Stimulated activated CD4-positive, alpha-beta T cell treated with anti-CD3 and anti-CD28 coated beads, TNF-alpha, amount 100 ng/mL, for 24 hours (primary cell): Measurements from ENCODE around the gene KCNJ18.
"Not testable (repeated sequence)": the region's sequence is repeated elsewhere in the genome, so short reads cannot be mapped to it uniquely, and the experiment has no call there.

Experiments
- DNase-seq, 3 experiments: peaks; one replicate each; pipeline ENCODE4 v3.0.0-alpha.2; 2020; ENCODE audit warnings: low read depth in 3 of 3

KCNJ18 gene

DNA sequence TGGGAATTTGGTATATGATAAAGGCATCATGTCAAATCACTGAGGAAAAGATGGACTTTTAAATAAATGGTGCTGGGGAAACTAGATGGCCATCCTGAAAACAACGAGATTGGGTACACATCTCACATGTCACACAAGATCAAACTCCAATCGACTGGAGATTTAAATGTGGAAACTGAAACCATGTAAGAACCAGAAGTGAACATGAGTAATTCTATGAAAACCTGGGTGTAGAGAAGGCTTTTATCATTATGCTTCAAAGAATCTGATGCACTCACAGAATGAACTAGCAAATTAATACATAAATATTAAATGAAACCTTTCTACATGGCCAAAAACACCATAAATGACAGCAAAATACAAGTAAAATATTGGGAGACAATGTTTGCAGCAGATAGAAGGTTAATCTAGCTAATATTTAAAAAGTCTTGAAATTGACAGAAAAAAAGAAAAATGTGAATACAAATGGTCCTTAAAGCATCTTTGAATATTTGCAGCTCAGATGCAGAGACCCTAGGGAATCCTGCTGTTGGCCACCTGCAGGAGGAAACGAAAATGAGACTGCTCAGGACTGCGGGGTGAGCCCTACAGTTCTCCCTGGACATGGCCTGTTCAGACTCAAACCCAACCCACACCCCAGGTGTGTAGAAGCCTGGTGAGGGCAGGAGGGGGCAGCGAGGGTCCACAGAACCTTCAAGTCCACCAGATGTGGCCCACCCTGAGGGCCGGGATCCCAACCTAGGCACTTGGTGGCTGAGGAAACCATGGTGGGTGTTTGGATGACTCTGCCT is 32.1 kb downstream of the KCNJ18 start:
- DNase-seq: not testable (repeated sequence)

GRCh38 chr17:21731076-21731475 is 38.8 kb downstream of the KCNJ18 start:
- DNase-seq: not testable (repeated sequence)

- DNase-seq: not testable (repeated sequence)
Observed at GRCh38 chr17:21733931-21734330, 41.6 kb downstream of the KCNJ18 start.

- not testable (repeated sequence) for DNase-seq
Observed at GRCh38 chr17:21735814-21736213, 43.5 kb downstream of the KCNJ18 start.

- DNase-seq: not testable (repeated sequence)
Observed at GRCh38 chr17:21737015-21737580, 44.8 kb downstream of the KCNJ18 start.

DNA sequence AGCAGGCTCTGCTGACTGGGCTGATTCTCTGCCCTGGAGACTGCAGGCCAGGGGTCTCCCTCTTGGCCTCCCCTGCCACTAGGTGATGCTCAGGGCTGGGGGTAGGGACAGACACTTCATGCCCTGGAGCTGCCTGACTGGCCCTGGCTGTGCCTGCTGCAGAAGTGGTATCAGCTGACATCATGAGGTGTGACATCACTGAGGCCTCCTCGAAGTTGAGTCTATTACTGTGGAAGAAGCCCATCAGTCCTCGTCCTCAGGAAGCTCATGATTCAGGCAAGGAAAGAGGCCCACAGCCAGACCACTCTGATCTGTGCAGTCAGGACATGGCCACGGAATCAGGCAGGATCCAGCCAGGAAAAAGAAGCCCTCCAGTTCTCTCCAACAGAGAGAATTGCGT is 45.9 kb downstream of the KCNJ18 start:
- DNase-seq: not testable (repeated sequence)

DNA sequence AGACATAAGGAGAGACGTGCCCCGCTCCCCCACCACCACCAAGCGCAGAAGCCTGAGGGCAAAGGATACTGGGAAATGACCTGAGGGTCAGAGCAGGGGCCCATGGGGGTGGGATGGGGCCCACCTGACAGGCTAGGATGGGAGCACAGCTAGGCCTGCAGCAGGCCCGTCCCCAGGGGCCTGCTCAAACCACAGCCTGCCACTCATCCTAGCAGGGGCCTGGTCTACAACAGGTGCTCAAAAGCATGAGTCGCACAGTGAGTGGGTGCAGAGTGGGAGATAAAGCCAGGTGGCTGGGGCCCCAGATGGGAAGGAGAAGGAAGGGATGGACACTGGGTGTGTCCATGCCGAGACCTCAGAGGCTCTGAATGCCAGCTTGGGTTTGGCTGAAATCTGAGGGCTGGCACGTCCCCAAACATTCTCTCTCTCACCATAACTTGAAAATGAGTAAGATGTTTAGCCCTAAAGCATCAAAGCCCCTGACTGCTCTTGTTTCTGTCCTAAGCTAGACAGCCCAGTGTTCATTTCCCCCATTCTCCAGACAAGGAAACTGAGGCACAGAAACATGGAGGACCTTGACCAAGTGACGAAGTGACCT is 46.7 kb downstream of the KCNJ18 start:
- not testable (repeated sequence) for DNase-seq

GRCh38 chr17:21739485-21739884 is 47.2 kb downstream of the KCNJ18 start:
- DNase-seq: not testable (repeated sequence)

- DNase-seq: not testable (repeated sequence)
Observed at GRCh38 chr17:21740836-21741235, 48.5 kb downstream of the KCNJ18 start.

DNA sequence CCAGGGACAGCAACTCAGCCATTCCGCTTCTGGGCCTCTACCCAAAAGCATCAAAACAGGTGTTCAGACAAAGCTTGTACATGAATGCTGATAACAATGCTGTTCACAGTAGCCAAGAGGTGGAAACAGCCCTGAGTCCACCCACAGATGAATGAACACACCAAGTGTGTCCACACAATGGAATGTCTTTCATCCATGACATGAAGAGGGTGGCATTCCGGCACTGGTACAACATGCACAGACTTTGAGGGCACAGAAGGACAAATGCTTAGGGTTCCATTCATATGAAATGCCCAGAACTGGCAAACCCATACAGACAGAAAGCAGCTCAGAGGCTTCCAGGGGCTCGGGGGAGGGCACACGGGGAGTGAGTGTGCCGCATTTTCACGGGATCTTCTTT is 49.2 kb downstream of the KCNJ18 start:
- not testable (repeated sequence) for DNase-seq

- no peak for DNase-seq
Observed at GRCh38 chr17:21742326-21742725, 50.0 kb downstream of the KCNJ18 start.

GRCh38 chr17:21744151-21744550 is 51.8 kb downstream of the KCNJ18 start:
- not testable (repeated sequence) for DNase-seq

DNA sequence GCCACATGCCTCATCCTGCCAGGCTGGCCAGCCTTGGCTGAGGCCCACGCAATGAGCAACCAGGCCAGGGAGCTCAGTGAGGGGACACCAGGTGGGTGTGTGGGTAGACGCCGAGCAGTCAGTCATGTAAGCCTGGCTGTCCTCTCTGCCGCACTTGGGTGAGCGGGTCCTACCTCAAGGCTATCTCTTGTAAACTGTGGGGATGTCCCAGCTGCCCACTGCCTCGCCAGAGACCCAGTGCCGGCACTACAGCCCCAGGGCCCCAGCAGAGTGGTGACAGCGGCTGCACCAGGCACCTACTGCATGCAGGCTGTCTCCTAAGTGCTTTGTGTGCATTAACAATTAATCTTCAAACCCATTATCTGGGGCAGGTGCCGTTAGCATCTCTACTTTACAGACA is 52.3 kb downstream of the KCNJ18 start:
- not testable (repeated sequence) for DNase-seq

- DNase-seq: not testable (repeated sequence)
Observed at GRCh38 chr17:21745385-21746054, 53.2 kb downstream of the KCNJ18 start.

- not testable (repeated sequence) for DNase-seq
Observed at GRCh38 chr17:21746415-21746814, 54.1 kb downstream of the KCNJ18 start.

DNA sequence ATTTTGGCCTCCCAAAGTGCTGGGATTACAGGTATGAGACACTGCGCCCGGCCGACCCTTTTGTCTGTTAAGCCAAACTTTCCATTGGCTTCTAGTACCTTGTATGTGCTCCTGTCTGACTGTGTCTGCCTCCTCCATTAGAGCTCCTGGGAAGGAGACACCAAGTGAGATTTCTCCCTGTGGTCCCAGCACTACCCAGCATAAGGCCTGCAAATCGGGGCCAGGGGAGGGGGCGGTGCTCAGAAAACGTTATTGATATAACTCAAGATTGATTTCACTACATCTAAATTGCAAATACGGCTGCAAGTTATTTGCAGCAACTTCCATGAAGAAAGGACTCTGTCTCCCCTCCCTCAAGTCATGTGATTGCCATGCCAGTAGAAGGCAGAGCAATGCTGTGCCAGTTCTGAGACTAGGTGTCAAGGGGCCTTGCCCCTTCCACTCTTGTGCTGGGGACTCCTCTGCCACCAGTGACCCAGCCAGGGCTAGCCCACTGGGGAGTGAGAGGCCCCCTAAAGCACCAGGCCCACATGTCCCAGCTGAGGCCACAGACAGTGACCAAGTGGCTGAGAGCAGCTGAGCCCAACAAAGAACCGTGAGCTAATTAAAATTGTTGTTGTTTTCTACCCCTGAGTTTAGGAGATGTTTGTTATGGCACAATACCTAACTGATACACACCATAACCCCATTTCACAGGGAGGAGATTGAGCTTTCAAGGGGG is 55.0 kb downstream of the KCNJ18 start:
- not testable (repeated sequence) for DNase-seq

- DNase-seq: not testable (repeated sequence)
Observed at GRCh38 chr17:21748686-21749085, 56.4 kb downstream of the KCNJ18 start.

GRCh38 chr17:21749696-21750531 is 57.6 kb downstream of the KCNJ18 start:
- DNase-seq: not testable (repeated sequence)

DNA sequence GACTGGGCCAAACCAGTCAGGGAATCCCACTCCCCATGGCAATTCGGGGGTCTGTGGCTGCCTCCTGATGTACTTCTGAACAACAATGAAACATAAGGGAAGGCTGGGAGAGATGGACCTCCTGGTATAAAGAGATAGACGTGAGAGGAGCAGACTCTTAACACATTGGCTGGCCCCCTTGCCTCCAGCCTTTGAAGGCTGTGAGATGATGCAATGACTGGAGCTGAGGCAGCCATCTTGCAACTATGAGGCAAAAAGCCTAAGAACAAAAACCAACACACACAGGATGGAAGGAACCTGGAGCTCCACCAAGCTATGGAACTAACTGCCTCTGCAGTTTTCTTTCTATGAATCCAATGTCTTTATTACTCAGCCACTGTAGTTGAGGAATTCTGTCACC is 58.8 kb downstream of the KCNJ18 start:
- not testable (repeated sequence) for DNase-seq
